DOHH2 (cell line): ENCODE results near the gene METTL15.

Experiments used
- H3F3A ChIP-seq: fragments of 200-600 bp; sonication (generic), shearing (Covaris generic); 2 replicates; pipeline ENCODE4 v1.6.0; 2016; ENCODE audit warnings: antibody characterized with exemption, mild to moderate bottlenecking; ENCODE audit not compliant: control insufficient read depth, insufficient read depth
- H3K27ac ChIP-seq: fragments of 200-600 bp; sonication (generic); 2 replicates; pipeline ENCODE4 v1.5.1; 2014; ENCODE audit warnings: low read depth, mild to moderate bottlenecking, low read length, moderate library complexity
- H3K27me3 ChIP-seq: fragments of 200-600 bp; sonication (generic); 2 replicates; pipeline ENCODE4 v1.6.1; 2014; ENCODE audit warnings: mild to moderate bottlenecking, low read length, mixed read lengths; ENCODE audit not compliant: control insufficient read depth
- H3K36me3 ChIP-seq: fragments of 200-600 bp; sonication (generic); 2 replicates; pipeline ENCODE4 v1.6.1; 2014; ENCODE audit warnings: mild to moderate bottlenecking, low read length, moderate library complexity, mixed read lengths; ENCODE audit not compliant: control insufficient read depth
- H3K4me1 ChIP-seq: fragments of 200-600 bp; sonication (generic); 2 replicates; pipeline ENCODE4 v1.6.1; 2014; ENCODE audit warnings: mild to moderate bottlenecking, low read length, mixed read lengths; ENCODE audit not compliant: control insufficient read depth
- H3K4me2 ChIP-seq: fragments of 200-600 bp; sonication (generic); 2 replicates; pipeline ENCODE4 v1.6.0; 2014; ENCODE audit warnings: mild to moderate bottlenecking, low read length, moderate library complexity
- H3K4me3 ChIP-seq: fragments of 200-600 bp; sonication (generic); 2 replicates; pipeline ENCODE4 v1.5.1; 2014; ENCODE audit warnings: mild to moderate bottlenecking, low read length, mixed read lengths
- H3K79me2 ChIP-seq: fragments of 200-600 bp; sonication (generic); 2 replicates; pipeline ENCODE4 v1.6.1; 2014; ENCODE audit warnings: mild to moderate bottlenecking, low read length, mixed read lengths; ENCODE audit not compliant: control insufficient read depth
- H3K9me2 ChIP-seq: fragments of 200-600 bp; sonication (generic); replicated peaks from 2 replicates; pipeline ENCODE4 v1.6.1; 2014; ENCODE audit warnings: mild to moderate bottlenecking, low read length, mixed read lengths; ENCODE audit not compliant: control insufficient read depth
- H3K9me3 ChIP-seq: fragments of 200-600 bp; sonication (generic); 2 replicates; pipeline ENCODE4 v1.6.1; 2014; ENCODE audit warnings: antibody characterized with exemption, low read length, mixed read lengths; ENCODE audit not compliant: control insufficient read depth, insufficient read depth
- H4K20me1 ChIP-seq: fragments of 200-600 bp; sonication (generic); 2 replicates; pipeline ENCODE4 v1.6.0; 2014; ENCODE audit warnings: low read depth, mild to moderate bottlenecking, antibody characterized with exemption, low read length, moderate library complexity; ENCODE audit not compliant: control insufficient read depth, insufficient read depth
- CTCF ChIP-seq: fragments of 200-600 bp; sonication (generic); IDR thresholded peaks from one replicate; pipeline ENCODE4 v1.5.1; 2014; ENCODE audit warnings: antibody characterized with exemption, mild to moderate bottlenecking, low read depth, low read length; ENCODE audit not compliant: poor library complexity, severe bottlenecking
- EZH2phosphoT487 ChIP-seq: fragments of 200-600 bp; sonication (generic); IDR thresholded peaks from 2 replicates; pipeline ENCODE4 v1.6.1; 2017; ENCODE audit warnings: borderline replicate concordance, mild to moderate bottlenecking, antibody characterized with exemption, low read length, moderate library complexity, mixed read lengths

METTL15 gene

GRCh38 chr11:28114731-28115130, 6.5 kb downstream of the METTL15 start:
- Histone ChIP-seq H3K27me3 (no peaks in the 10 kb centered on the region), H3K36me3 (peaks cover 29% of the 10 kb centered on the region), H3K4me2 (no peak overlapping the region), H4K20me1 (no peaks in the 10 kb centered on the region), H3F3A (no peaks in the 10 kb centered on the region), H3K4me3 (no peak overlapping the region), H3K9me3 (no peaks in the 10 kb centered on the region), H3K4me1 (peaks cover 13% of the 10 kb centered on the region), H3K9me2 (no peaks in the 10 kb centered on the region), H3K79me2 (peaks cover 53% of the 10 kb centered on the region), H3K27ac (no peak overlapping the region)
- TF ChIP-seq CTCF: no peak
- TF ChIP-seq EZH2phosphoT487: no peak

- H3K4me1 ChIP-seq: no peaks in the 10 kb centered on the region
- no peaks in the 10 kb centered on the region for H3K27me3 ChIP-seq
- no peak overlapping the region for H3K4me3 ChIP-seq
- H3K4me2 ChIP-seq: no peak overlapping the region
- H3K79me2 ChIP-seq: peaks cover 31% of the 10 kb centered on the region
- H3K9me2 ChIP-seq: no peaks in the 10 kb centered on the region
- H3K9me3 ChIP-seq: no peaks in the 10 kb centered on the region
- peaks cover 27% of the 10 kb centered on the region for H3K36me3 ChIP-seq
- no peak overlapping the region for H3K27ac ChIP-seq
- H3F3A ChIP-seq: no peaks in the 10 kb centered on the region
- no peaks in the 10 kb centered on the region for H4K20me1 ChIP-seq
- no peak for TF ChIP-seq CTCF
- TF ChIP-seq EZH2phosphoT487: no peak
Observed at GRCh38 chr11:28117712-28118111, 9.5 kb downstream of the METTL15 start.

- no peaks in the 10 kb centered on the region for H3K9me2 ChIP-seq
- H3K4me2 ChIP-seq: no peak overlapping the region
- H3K79me2 ChIP-seq: peaks cover 19% of the 10 kb centered on the region
- TF ChIP-seq CTCF (no peak), EZH2phosphoT487 (no peak)
- H3K27me3 ChIP-seq: no peaks in the 10 kb centered on the region
- H3K27ac ChIP-seq: no peak overlapping the region
- no peak overlapping the region for H3K4me3 ChIP-seq
- peaks cover 23% of the 10 kb centered on the region; the same call in 1 of the 2 replicates for H3K36me3 ChIP-seq
- H4K20me1 ChIP-seq: no peaks in the 10 kb centered on the region
- H3F3A ChIP-seq: no peaks in the 10 kb centered on the region
- H3K9me3 ChIP-seq: no peaks in the 10 kb centered on the region
- no peaks in the 10 kb centered on the region for H3K4me1 ChIP-seq
Observed at GRCh38 chr11:28123151-28123581, 15.0 kb downstream of the METTL15 start.
